ENCODE results near the gene MON2.
"Not testable (repeated sequence)": the region's sequence is repeated elsewhere in the genome, so short reads cannot be mapped to it uniquely, and the experiment has no call there.

The MON2 gene

GRCh38 chr12:62466594-62467491, at the start of gene MON2:
TSS of gene MON2 (plus strand) at chr12:62466826. CDS start at chr12:62467208, 382 bp downstream.
- peak; percentile 62 to 96 (median 91) for DNase-seq
- intact Hi-C loops (cut with DNase I), result no loop called here

DNA sequence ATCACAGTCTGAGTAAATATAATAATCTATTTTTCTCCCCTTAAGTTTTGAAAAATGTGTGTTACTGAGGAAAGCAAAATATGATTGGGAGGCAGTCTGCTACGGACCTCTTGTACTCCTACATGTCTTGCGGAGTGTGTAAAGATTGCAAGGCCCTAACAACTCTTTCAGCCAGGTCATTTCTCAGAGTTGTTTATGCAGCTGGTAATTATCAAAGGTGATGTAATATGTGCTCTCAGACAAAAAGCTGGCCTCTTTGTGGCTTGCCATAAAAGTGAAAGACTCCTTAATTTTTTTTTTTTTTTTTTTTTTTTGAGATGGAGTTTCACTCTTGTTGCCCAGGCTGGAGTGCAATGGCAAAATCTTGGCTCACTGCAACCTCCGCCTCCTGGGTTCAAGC, 40.5 kb upstream of the MON2 start:
- intact Hi-C loops (cut with DNase I), result no loop called here
- no peak for DNase-seq

GRCh38 chr12:62429457-62429856, 37.2 kb upstream of the MON2 start:
- no peak for DNase-seq
- intact Hi-C loops (cut with DNase I), result no loop called here

DNA sequence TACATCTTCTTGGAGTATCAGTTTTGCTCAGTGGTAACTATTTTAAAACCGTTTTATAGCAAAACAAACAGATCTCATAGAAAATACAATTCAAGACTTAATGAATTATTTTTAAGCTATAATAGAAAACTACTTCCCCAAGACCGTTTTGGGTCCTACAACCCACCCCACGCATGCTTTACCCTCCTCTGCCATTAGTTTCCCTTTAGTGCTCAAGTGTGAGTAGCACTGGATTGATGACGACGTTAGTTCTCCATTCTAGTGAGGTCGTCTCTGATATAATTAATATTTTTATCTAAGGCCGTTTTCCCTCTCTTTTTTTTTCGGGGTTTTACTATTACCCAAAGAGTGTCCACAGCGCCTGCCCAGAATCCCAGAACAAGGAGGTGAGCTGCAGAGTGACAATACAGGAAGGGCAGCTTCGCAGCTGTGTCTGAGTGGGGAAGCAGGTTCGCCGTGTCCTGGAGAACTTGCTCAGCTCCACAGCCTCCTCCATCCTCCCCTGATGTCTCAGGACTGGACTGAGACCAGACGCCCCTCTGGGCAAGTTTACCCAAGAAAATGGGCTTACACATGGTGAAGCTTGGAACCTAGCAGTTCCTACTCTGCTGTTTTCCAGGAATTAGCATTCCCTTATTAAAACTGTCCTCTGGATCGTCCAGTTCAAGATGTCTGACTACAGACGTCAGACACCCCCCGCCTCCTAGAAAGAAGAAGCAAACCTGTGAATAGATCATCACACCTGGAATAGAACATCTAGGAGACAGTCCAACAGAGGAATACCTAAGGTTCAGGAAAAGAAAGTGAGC, 31.9 kb upstream of the MON2 start:
- intact Hi-C loops (cut with DNase I), result loop anchor here (5.0 to 10.0 kb wide), 2 partner anchors 363 to 640 kb away; no protein-coding TSS in a partner anchor
- no peak for DNase-seq

GRCh38 chr12:62435303-62436163, 31.1 kb upstream of the MON2 start:
- peak; percentile 44 to 89 (median 68) for DNase-seq
- intact Hi-C loops (cut with DNase I), result loop anchor here (5.0 to 10.0 kb wide), 2 partner anchors 362 to 639 kb away; no protein-coding TSS in a partner anchor

DNA sequence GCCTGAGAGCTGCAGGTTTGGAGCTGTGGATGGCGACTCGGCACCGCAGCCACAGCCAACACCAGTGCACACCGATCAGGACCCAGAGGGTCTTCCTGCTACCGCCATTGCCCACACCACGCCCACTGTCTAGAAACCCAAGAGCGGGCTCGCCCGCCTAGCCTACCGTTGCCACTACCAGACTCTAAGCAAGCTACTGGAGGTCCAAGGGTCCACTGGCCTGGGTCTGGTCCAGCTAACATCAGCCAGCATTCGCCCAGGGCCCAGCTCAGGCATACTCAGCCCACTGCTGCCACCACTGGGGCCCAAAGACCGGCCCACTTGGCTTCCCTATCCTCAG, 30.5 kb upstream of the MON2 start:
- intact Hi-C loops (cut with DNase I), result loop anchor here (5.0 to 10.0 kb wide), 2 partner anchors 361 to 639 kb away; no protein-coding TSS in a partner anchor
- peak in 1 of 42 donors; percentile 15 for DNase-seq

GRCh38 chr12:62438098-62438692, 28.4 kb upstream of the MON2 start:
- DNase-seq, result peak; percentile 23 to 91 (median 68)
- intact Hi-C loops (cut with DNase I), result loop anchor here (5.0 to 10.0 kb wide), 2 partner anchors 359 to 637 kb away; no protein-coding TSS in a partner anchor

DNA sequence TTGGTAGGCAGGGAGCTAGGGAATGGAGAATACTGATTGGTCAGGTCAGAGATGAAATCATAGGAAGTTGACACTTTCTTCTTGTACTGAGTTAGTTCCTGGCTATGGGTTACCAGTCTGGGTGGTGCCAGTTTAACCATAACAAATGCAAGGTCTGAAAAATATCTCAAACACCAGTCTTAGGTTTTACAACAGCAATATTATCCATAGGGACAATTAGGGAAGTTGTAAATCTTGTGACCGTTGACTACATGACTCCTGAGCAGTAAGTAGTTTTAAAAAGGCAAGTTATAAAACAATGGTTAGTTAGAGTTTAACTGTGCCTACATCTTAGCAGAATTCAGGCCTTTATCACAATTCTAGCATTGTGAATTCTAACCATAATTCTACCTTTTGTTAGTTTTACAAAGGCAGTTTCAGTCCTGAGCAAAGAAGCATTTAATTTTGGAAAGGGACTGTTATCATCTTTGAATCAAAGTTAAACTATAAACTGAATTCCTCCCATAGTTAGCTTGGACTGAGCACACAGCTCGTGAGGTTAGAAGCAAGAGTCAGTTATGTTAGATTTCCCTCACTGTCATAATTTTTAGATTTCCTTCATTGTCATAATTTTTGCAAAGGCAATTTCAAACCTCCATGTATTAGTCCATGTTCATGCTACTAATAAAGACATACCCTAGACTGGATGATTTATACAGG, 19.7 kb upstream of the MON2 start:
- no peak for DNase-seq
- intact Hi-C loops (cut with DNase I), result no loop called here

- intact Hi-C loops (cut with DNase I), result no loop called here
- no peak for DNase-seq
Measured at GRCh38 chr12:62448436-62448835, 18.2 kb upstream of the MON2 start.

DNA sequence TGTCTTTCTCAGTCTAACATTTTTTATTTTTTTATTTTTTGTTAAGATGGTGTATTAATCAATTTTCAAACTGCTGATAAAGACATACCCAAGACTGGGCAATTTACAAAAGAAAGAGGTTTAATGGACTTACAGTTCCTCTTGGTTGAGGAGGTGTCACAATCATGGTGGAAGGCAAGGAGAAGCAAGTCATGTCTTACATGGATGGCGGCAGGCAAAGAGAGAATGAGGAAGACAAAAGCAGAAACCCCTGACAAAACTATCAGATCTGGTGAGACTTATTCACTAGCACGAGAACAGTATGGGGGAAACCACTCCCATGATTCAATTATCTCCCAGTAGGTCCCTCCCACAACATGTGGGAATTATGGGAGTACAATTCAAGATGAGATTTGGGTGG, 11.2 kb upstream of the MON2 start:
- intact Hi-C loops (cut with DNase I), result not testable (repeated sequence)

GRCh38 chr12:62458626-62459025, 8.0 kb upstream of the MON2 start:
- DNase-seq, result no peak
- intact Hi-C loops (cut with DNase I), result no loop called here

More for the DNA sequence above, 11.2 kb upstream of the MON2 start:
- not testable (repeated sequence) for DNase-seq

GRCh38 chr12:62459976-62460375, 6.7 kb upstream of the MON2 start:
- intact Hi-C loops (cut with DNase I), result no loop called here
- no peak for DNase-seq

DNA sequence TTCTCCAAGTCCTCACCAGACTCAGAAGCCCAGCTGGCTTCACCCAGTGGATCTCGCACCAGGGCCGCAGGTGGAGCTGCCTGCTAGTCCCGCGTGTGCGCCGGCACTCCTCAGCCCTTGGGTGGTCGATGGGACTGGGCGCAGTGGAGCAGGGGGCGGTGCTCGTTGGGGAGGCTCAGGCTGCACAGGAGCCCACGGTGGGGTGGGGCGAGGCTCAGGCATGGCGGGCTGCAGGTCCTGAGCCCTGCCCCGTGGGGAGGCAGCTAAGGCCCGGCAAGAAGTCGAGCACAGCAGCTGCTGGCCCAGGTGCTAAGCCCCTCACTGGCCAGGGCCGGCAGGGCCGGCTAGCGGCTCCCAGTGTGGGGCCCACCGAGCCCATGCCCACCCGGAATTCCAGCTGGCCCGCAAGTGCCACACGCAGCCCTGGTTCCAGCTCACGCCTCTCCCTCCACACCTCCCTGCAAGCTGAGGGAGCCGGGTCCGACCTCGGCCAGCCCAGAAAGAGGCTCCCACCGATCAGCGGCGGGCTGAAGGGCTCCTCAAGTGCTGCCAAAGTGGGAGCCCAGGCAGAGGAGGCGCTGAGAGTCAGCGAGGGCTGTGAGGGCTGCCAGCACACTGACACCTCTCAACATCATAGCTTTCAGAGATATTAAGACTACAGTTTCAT, 5.3 kb upstream of the MON2 start:
- DNase-seq; intact Hi-C loops (cut with DNase I): not testable (repeated sequence)

GRCh38 chr12:62463252-62463651, 3.4 kb upstream of the MON2 start:
- intact Hi-C loops (cut with DNase I); DNase-seq: not testable (repeated sequence)

DNA sequence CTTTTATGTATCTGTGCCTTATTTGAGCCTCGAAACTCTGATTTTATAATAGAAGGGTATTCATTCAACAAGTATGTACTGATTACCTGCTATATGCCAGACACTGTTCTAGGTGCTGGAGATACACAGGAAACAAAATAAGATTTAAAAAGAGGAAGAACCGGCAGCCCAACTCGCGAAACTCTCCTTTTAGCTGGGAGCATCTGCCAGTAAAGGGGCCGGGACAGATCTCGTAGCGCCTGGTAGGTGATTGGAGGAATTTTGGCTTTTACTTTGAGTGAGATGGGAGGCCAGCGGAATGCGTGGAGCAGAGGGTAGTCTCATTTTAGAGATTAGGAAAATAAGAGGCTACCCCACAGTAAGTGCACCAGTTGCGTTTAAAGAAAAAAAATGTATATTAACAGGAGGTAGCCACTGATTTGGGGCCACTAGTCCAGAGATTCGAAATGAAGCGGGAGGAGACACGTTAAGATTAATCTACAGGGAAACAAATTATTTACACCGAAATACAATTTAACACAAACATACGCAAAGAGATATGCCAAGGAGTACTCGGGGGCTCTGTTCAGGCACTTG, 520 bp upstream of the MON2 start:
- DNase-seq, result peak in 33 of 42 donors; percentile 9 to 64 (median 33)
- intact Hi-C loops (cut with DNase I), result no loop called here

- intact Hi-C loops (cut with DNase I), result no loop called here
- DNase-seq, result no peak
Measured at GRCh38 chr12:62468397-62468796, 1.8 kb downstream of the MON2 start.

- intact Hi-C loops (cut with DNase I), result no loop called here
- DNase-seq, result no peak
Measured at GRCh38 chr12:62468935-62469334, 2.3 kb downstream of the MON2 start.
